Measurements from ENCODE around the gene RPA4.

RPA4 gene

DNA sequence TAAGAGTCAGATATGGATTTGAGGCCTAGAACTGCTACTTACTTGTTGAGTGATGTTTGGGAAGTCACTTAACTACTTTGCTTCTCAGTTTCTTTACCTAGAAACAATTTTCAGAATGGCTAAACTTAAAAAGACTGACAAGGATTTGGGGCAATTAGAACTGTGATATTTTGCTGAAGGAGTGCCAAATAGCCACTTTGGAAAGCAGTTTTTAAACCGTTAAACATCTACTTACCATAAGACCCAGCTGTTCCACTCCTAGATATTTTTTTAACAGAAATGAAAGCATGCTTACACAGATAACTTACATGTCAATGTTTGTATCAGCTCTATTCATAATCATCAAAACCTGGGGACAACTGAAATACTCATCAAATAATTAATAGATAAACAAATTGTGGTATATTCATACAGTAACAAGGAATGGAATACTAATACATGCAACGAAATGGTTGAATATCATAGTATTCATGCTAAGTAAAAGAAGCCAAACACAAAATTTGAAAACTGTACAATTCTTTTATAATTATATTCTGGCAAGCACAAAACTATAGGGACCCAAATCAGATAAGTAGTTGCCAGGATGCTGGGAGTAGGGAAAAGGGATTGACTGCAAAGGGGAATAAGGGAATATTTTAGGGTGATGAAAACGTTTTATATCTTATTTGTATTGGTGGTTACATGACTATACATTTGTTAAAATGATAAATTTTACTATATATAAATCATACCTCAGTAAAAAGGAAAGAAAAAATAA, 24.0 kb downstream of the RPA4 start:
- Mint-ChIP-seq H3K27me3 (ENCODE audit: low read depth) (no peaks in the 10 kb centered on the region), H3K4me1 (ENCODE audit: low read depth) (no peaks in the 10 kb centered on the region), H3K9me3 (no peaks in the 10 kb centered on the region), H3K27ac (no peak overlapping the region), H3K4me3 (no peak overlapping the region), H3K36me3 (ENCODE audit: low read depth) (peaks cover 1% of the 10 kb centered on the region)
- DNase-seq (ENCODE audit: low spot score), result no peak

- no peaks in the 10 kb centered on the region for H3K9me3 Mint-ChIP-seq
- H3K36me3 Mint-ChIP-seq (ENCODE audit: low read depth), result peaks cover 1% of the 10 kb centered on the region
- no peaks in the 10 kb centered on the region for H3K4me1 Mint-ChIP-seq (ENCODE audit: low read depth)
- DNase-seq (ENCODE audit: low spot score), result no peak
- no peak overlapping the region for H3K4me3 Mint-ChIP-seq
- no peaks in the 10 kb centered on the region for H3K27me3 Mint-ChIP-seq (ENCODE audit: low read depth)
- H3K27ac Mint-ChIP-seq, result no peak overlapping the region
Measured at GRCh38 chrX:96909291-96909690, 25.6 kb downstream of the RPA4 start.

DNA sequence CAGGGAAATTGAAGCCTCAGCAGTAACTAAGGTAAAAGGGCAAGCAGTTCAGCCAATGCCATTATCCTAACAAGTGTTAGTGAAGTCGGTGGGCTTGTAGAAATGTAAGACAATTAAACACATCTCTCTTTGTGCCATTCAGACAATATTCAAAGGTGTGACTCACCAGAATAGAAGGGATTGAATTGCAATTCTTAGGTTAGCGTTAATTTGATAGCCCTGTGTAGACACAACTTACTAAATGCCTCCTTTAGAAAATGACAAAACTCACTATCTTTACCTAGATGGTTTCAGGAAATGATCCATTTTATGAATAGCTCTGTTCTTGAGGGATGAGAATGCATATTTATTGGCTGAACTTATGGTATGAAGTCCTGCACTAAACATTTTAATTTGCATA, 35.2 kb downstream of the RPA4 start:
- H3K36me3 Mint-ChIP-seq (ENCODE audit: low read depth), result no peaks in the 10 kb centered on the region
- no peaks in the 10 kb centered on the region for H3K27me3 Mint-ChIP-seq (ENCODE audit: low read depth)
- no peak for DNase-seq (ENCODE audit: low spot score)
- H3K4me1 Mint-ChIP-seq (ENCODE audit: low read depth), result no peaks in the 10 kb centered on the region
- no peak overlapping the region for H3K27ac Mint-ChIP-seq
- no peaks in the 10 kb centered on the region for H3K9me3 Mint-ChIP-seq
- H3K4me3 Mint-ChIP-seq, result no peak overlapping the region

DNA sequence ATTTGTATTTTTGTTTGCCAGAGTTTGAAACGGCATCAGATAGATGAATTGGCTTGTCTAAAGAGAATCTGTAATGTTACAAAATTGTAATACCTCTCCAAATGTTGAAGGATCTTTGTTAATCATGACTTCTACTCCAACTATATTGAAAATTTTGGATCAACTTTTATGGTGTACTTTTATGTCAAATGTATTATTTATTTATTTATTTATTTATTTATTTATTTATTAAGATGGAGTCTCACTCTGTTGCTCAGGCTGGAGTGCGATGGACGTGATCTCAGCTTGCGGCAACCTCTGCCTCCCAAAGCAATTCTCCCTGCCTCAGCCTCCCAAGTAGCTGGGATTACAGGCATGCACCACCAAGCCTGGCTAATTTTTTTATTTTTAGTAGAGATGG, 36.0 kb downstream of the RPA4 start:
- Mint-ChIP-seq H3K27me3 (ENCODE audit: low read depth) (no peaks in the 10 kb centered on the region), H3K4me3 (no peak overlapping the region)

GRCh38 chrX:96924581-96924980, 40.9 kb downstream of the RPA4 start:
- Mint-ChIP-seq H3K27me3 (ENCODE audit: low read depth) (no peaks in the 10 kb centered on the region), H3K27ac (no peak overlapping the region), H3K4me3 (no peak overlapping the region), H3K4me1 (ENCODE audit: low read depth) (no peaks in the 10 kb centered on the region), H3K9me3 (no peaks in the 10 kb centered on the region), H3K36me3 (ENCODE audit: low read depth) (peaks cover 1% of the 10 kb centered on the region)
- DNase-seq (ENCODE audit: low spot score), result no peak

More for the DNA sequence above, 36.0 kb downstream of the RPA4 start:
- no peaks in the 10 kb centered on the region for H3K36me3 Mint-ChIP-seq (ENCODE audit: low read depth)
- H3K4me1 Mint-ChIP-seq (ENCODE audit: low read depth), result no peaks in the 10 kb centered on the region
- no peak for DNase-seq (ENCODE audit: low spot score)
- no peak overlapping the region for H3K27ac Mint-ChIP-seq
- H3K9me3 Mint-ChIP-seq, result no peaks in the 10 kb centered on the region

- no peak for DNase-seq (ENCODE audit: low spot score)
- Mint-ChIP-seq H3K4me1 (ENCODE audit: low read depth) (no peaks in the 10 kb centered on the region), H3K9me3 (no peaks in the 10 kb centered on the region), H3K36me3 (ENCODE audit: low read depth) (peaks cover 1% of the 10 kb centered on the region), H3K27me3 (ENCODE audit: low read depth) (no peaks in the 10 kb centered on the region), H3K4me3 (no peak overlapping the region), H3K27ac (no peak overlapping the region)
Measured at GRCh38 chrX:96929036-96929435, 45.3 kb downstream of the RPA4 start.

All from T-helper 2 cell treated with Interferon-gamma antibody and Interleukin-4, amounts not matched to agents 5 μg/mL and 100 μg/mL, for 36 hours (primary cell).